ENCODE data around the gene PYGL.
"Not testable (repeated sequence)": the region's sequence is repeated elsewhere in the genome, so short reads cannot be mapped to it uniquely, and the experiment has no call there.

DNA sequence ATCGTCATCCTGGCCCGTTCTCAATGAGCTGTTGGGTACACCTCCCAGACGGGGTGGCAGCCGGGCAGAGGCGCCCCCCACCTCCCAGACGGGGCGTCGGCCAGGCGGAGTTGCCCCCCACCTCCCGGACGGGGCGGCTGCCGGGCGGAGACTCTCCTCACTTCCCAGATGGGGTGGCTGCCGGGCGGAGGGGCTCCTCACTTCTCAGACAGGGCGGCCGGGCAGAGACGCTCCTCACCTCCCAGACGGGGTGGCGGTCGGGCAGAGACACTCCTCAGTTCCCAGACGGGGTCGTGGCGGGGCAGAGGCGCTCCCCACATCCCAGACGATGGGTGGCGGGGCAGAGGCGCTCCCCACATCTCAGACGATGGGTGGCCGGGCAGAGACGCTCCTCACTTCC lies 12.1 kb upstream of the PYGL start:
- TF ChIP-seq CTCF (IDR thresholded peaks at IDR 0.05; ENCODE audit: low read depth, low read length); EZH2phosphoT487 (IDR thresholded peaks at IDR 0.05; ENCODE audit: low read depth): not testable (repeated sequence)
